Activated CD4-positive, alpha-beta T cell treated with anti-CD3 and anti-CD28 coated beads, Interleukin-2, amount 10 ng/mL, durations not matched to agents 7 days and 5 days (primary cell): ENCODE results near the gene ANKMY1. TPM values are rescaled to one million over a fixed set of nuclear protein-coding genes. Genes with fewer than 3 reads are reported as not detected.

Experiments used
- CTCF ChIA-PET: fragments of 350-600 bp; sonication (Branson Sonifier 250); formaldehyde crosslinking; loops from one replicate; lab custom pipeline; 2021; ENCODE audit warnings: antibody characterized with exemption; lab: Charles Lee
- POLR2A ChIA-PET: fragments of 350-600 bp; sonication (Branson Sonifier 250); formaldehyde crosslinking; loops from one replicate; lab custom pipeline; 2021; ENCODE audit warnings: antibody characterized with exemption; lab: Charles Lee
- DNase-seq: peaks from one replicate; pipeline ENCODE4 v3.0.0-alpha.2; 2020
- H3K27ac Mint-ChIP-seq: one replicate; pipeline ENCODE4 v1.8.0; 2021; ENCODE audit warnings: mild to moderate bottlenecking, moderate library complexity, mixed read lengths
- H3K27me3 Mint-ChIP-seq: one replicate; pipeline ENCODE4 v1.8.0; 2021; ENCODE audit warnings: mixed read lengths
- H3K36me3 Mint-ChIP-seq: one replicate; pipeline ENCODE4 v1.8.0; 2021; ENCODE audit warnings: low read depth, mixed read lengths
- H3K4me1 Mint-ChIP-seq: one replicate; pipeline ENCODE4 v1.8.0; 2021; ENCODE audit warnings: mixed read lengths
- H3K4me3 Mint-ChIP-seq: one replicate; pipeline ENCODE4 v1.8.0; 2021; ENCODE audit warnings: mild to moderate bottlenecking, moderate library complexity, mixed read lengths
- H3K9me3 Mint-ChIP-seq: one replicate; pipeline ENCODE4 v1.8.0; 2021; ENCODE audit warnings: mixed read lengths
- total RNA-seq, 2 experiments: library from RNA; stranded (reverse); gene quantifications; one replicate each; pipeline ENCODE4 v1.2.3, GENCODE V29; 2021

ANKMY1 gene
- total RNA-seq, 2 experiments from 2014 or later: 38.5 to 39.5 TPM

GRCh38 chr2:240437551-240437860, 120.3 kb downstream of the ANKMY1 start:
- CTCF ChIA-PET: no interaction called here
- Mint-ChIP-seq H3K27ac (no peak overlapping the region), H3K4me1 (peaks cover 12% of the 10 kb centered on the region), H3K9me3 (no peaks in the 10 kb centered on the region), H3K4me3 (peak overlapping the region; percentile 48), H3K27me3 (peaks cover 14% of the 10 kb centered on the region), H3K36me3 (no peaks in the 10 kb centered on the region)
- POLR2A ChIA-PET: no interaction called here
- no peak for DNase-seq

GRCh38 chr2:240436683-240437550, 120.9 kb downstream of the ANKMY1 start:
- DNase-seq: no peak
- CTCF ChIA-PET: interaction anchor here (1.2 to 1.6 kb wide), 4 partner anchors 9 to 204 kb away, joined by 4 to 9 read pairs (median 5); no protein-coding TSS in a partner anchor
- Mint-ChIP-seq H3K4me3 (peak overlapping the region; percentile 63), H3K27me3 (peaks cover 14% of the 10 kb centered on the region), H3K36me3 (no peaks in the 10 kb centered on the region), H3K9me3 (no peaks in the 10 kb centered on the region), H3K4me1 (peaks cover 13% of the 10 kb centered on the region), H3K27ac (no peak overlapping the region)
- POLR2A ChIA-PET: no interaction called here

- no peaks in the 10 kb centered on the region for H3K36me3 Mint-ChIP-seq
- H3K9me3 Mint-ChIP-seq: no peaks in the 10 kb centered on the region
- peaks cover 14% of the 10 kb centered on the region for H3K27me3 Mint-ChIP-seq
- H3K4me1 Mint-ChIP-seq: peaks cover 13% of the 10 kb centered on the region
- ChIA-PET POLR2A (no interaction called here), CTCF (interaction anchor here (1.2 to 1.6 kb wide), 4 partner anchors 10 to 203 kb away, joined by 4 to 9 read pairs (median 5); no protein-coding TSS in a partner anchor)
- peak overlapping the region; percentile 63 for H3K4me3 Mint-ChIP-seq
- no peak overlapping the region for H3K27ac Mint-ChIP-seq
- no peak for DNase-seq
These were observed 121.7 kb downstream of the ANKMY1 start for GRCh38 chr2:240435948-240436682.

- DNase-seq: peak; percentile 61
- Mint-ChIP-seq H3K4me3 (peak within 1 kb of the TSS; percentile 84), H3K9me3 (no peaks in the 10 kb centered on the region), H3K36me3 (no peaks in the 10 kb centered on the region), H3K27ac (peak within 1 kb of the TSS; percentile 91), H3K27me3 (peaks cover 14% of the 10 kb centered on the region), H3K4me1 (peaks cover 13% of the 10 kb centered on the region)
- ChIA-PET POLR2A (no interaction called here), CTCF (interaction anchor here (1.2 to 1.6 kb wide), 4 partner anchors 10 to 202 kb away, joined by 4 to 9 read pairs (median 5); no protein-coding TSS in a partner anchor)
These were observed 122.3 kb downstream of the ANKMY1 start, which contains the start of gene GPC1 for GRCh38 chr2:240435457-240435947. GPC1 (plus strand) TSS chr2:240435663; CDS start chr2:240435919, 256 bp downstream.

GRCh38 chr2:240434728-240435456, 122.9 kb downstream of the ANKMY1 start:
- peak; percentile 95 for DNase-seq
- Mint-ChIP-seq H3K4me1 (peaks cover 13% of the 10 kb centered on the region), H3K27ac (peak overlapping the region; percentile 91), H3K4me3 (peak overlapping the region; percentile 84), H3K36me3 (no peaks in the 10 kb centered on the region), H3K27me3 (peaks cover 14% of the 10 kb centered on the region), H3K9me3 (no peaks in the 10 kb centered on the region)
- POLR2A ChIA-PET: no interaction called here
- CTCF ChIA-PET: no interaction called here

GRCh38 chr2:240433973-240434727, 123.6 kb downstream of the ANKMY1 start:
- POLR2A ChIA-PET: no interaction called here
- H3K27me3 Mint-ChIP-seq: peaks cover 14% of the 10 kb centered on the region
- no peaks in the 10 kb centered on the region for H3K36me3 Mint-ChIP-seq
- H3K27ac Mint-ChIP-seq: peak overlapping the region; percentile 91
- H3K4me1 Mint-ChIP-seq: peaks cover 13% of the 10 kb centered on the region
- DNase-seq: no peak
- no peaks in the 10 kb centered on the region for H3K9me3 Mint-ChIP-seq
- CTCF ChIA-PET: no interaction called here
- H3K4me3 Mint-ChIP-seq: peak overlapping the region; percentile 84

GRCh38 chr2:240432820-240433801, 124.7 kb downstream of the ANKMY1 start:
- Mint-ChIP-seq H3K27me3 (peaks cover 15% of the 10 kb centered on the region), H3K4me1 (peaks cover 15% of the 10 kb centered on the region), H3K9me3 (no peaks in the 10 kb centered on the region), H3K4me3 (peak overlapping the region; percentile 48), H3K27ac (no peak overlapping the region), H3K36me3 (no peaks in the 10 kb centered on the region)
- POLR2A ChIA-PET: no interaction called here
- CTCF ChIA-PET: interaction anchor here (1.9 kb wide), 1 partner anchor 200 kb away, joined by 5 read pairs; no protein-coding TSS in a partner anchor
- DNase-seq: no peak

GRCh38 chr2:240432430-240432819, 125.4 kb downstream of the ANKMY1 start:
- no peak overlapping the region for H3K27ac Mint-ChIP-seq
- H3K9me3 Mint-ChIP-seq: no peaks in the 10 kb centered on the region
- ChIA-PET CTCF (interaction anchor here (1.9 kb wide), 1 partner anchor 200 kb away, joined by 5 read pairs; no protein-coding TSS in a partner anchor), POLR2A (no interaction called here)
- H3K4me1 Mint-ChIP-seq: peaks cover 17% of the 10 kb centered on the region
- H3K36me3 Mint-ChIP-seq: no peaks in the 10 kb centered on the region
- no peak for DNase-seq
- H3K4me3 Mint-ChIP-seq: no peak overlapping the region
- H3K27me3 Mint-ChIP-seq: peaks cover 8% of the 10 kb centered on the region

GRCh38 chr2:240431661-240432424, 125.9 kb downstream of the ANKMY1 start:
- Mint-ChIP-seq H3K9me3 (no peaks in the 10 kb centered on the region), H3K36me3 (no peaks in the 10 kb centered on the region), H3K4me3 (no peak overlapping the region), H3K27ac (no peak overlapping the region), H3K4me1 (peaks cover 18% of the 10 kb centered on the region), H3K27me3 (peaks cover 4% of the 10 kb centered on the region)
- POLR2A ChIA-PET: no interaction called here
- no peak for DNase-seq
- CTCF ChIA-PET: interaction anchor here (1.9 kb wide), 1 partner anchor 199 kb away, joined by 5 read pairs; no protein-coding TSS in a partner anchor

GRCh38 chr2:240431271-240431660, 126.5 kb downstream of the ANKMY1 start:
- ChIA-PET CTCF (interaction anchor here (1.9 kb wide), 1 partner anchor 199 kb away, joined by 5 read pairs; no protein-coding TSS in a partner anchor), POLR2A (no interaction called here)
- Mint-ChIP-seq H3K27me3 (peaks cover 3% of the 10 kb centered on the region), H3K36me3 (no peaks in the 10 kb centered on the region), H3K4me3 (no peak overlapping the region), H3K4me1 (peaks cover 18% of the 10 kb centered on the region), H3K27ac (no peak overlapping the region), H3K9me3 (no peaks in the 10 kb centered on the region)
- DNase-seq: no peak
